CD4-positive, alpha-beta T cell treated with Interleukin-10 for 1 hour (primary cell): ENCODE measurements around the gene NUDCD2.
"Not testable (repeated sequence)": the region's sequence is repeated elsewhere in the genome, so short reads cannot be mapped to it uniquely, and the experiment has no call there.

Source experiments
- DNase-seq: peaks from one replicate; pipeline ENCODE4 v3.0.0-alpha.2; 2020

Gene NUDCD2

DNA sequence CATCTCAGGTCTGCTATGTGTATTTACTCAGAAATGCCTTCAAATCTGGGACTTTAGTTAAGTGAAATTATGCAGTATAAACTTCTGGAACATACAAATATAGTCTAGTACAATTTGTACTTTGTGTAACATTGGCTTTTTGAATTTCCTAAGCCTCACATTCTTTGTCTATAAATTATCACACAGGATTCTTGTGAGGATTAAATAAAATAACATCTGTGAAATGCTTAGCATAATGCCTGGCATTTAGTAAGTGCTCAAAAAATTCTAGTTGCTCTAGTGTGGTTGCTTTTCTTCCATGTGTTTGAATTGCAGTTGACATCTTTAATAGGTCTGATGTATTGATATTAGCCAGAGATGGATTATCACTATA is 3.1 kb upstream of the NUDCD2 start:
- no peak for DNase-seq

- DNase-seq: no peak
Observed at GRCh38 chr5:163460562-163461171, 765 bp upstream of the NUDCD2 start, which contains the start of gene HMMR. HMMR (plus strand) TSS chr5:163460632; CDS start chr5:163460693, 61 bp downstream.

GRCh38 chr5:163459462-163459818 is 462 bp downstream of the NUDCD2 start:
- DNase-seq: no peak

DNA sequence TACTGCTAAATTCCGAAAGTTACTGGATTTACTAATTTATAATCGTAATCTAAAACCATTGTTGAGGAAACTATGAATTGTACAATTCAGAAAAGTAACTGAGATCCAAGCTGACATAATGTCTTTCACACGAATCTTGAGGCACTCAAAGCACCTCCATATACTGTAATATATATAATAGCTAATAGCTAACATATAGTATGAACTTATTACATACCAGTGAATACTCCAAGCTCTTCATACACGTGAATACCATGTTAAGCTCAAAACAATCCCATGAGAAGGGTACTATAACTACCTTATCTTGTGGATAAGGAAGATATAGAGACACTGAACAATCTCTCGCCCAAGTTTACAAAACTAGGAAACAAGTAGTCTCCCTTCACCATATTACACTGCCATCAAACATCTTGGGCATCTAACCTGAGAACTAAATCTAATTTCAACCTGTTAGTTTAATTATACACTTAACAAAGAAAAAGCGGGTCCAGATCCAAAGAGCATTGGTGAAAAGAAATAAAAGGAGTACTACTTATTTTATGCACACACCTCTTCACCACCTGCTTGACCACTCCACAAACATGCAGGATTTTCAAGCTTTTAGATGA is 1.0 kb downstream of the NUDCD2 start:
- DNase-seq: no peak

DNA sequence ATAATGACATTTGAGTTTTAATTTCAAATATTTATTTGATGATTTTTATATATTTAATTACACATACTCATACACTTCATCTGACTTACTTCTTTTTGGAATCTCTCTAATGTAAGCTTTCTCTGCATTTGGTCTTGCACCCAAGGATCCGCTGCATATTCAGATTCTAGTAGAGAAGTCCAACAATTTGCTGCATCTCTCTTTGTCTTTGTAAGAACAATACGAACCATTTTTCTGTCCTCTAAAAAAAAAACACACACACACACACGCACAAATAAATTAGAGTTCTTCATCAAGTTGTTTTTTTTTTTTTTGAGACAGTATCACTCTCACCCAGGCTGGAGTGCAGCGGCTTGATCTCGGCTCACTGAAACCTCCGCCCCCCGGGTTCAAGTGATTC is 3.1 kb downstream of the NUDCD2 start:
- DNase-seq: no peak

DNA sequence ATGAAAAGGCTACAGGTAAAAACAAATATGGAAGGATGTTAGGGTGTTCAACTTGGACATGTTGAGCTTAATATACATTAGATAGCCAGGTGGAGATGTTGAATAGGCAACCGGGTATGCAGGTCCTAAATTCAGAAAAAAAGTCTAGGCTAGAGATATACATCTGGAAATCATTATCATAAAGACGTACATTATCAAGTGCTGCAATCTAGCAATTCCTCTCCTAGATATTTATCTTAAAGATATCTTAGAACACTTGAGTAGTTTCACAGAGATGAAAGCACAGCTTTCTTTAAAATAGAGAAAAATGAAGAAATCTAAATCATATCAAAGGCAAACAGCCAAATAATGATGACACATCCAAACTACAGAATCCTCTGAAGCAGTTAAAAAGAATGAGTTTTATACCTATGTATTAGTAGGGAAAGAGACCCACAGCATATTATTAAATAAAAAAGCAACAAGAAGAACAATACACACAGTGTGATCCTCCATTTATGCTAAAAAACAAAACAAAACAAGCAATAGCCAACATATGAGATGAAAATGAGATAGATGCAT is 3.8 kb downstream of the NUDCD2 start:
- no peak for DNase-seq

DNA sequence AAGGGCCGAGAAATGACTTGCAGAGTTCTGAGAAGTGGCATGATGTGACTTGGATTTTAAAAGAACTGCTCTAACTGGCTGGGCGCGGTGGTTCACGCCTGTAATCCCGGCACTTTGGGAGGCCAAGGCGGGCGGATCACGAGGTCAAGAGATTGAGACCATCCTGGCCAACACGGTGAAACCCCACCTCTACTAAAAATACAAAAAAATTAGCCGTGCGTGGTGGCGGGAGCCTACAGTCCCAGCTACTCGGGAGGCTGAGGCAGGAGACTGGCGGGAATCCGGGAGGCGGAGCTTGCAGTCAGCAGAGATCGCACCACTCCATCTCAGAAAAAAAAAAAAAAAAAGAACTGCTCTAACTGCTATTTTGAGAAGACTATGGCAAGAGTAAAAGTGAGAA is 4.5 kb downstream of the NUDCD2 start:
- not testable (repeated sequence) for DNase-seq

- DNase-seq: no peak
Observed at GRCh38 chr5:163453705-163454104, 6.2 kb downstream of the NUDCD2 start.

DNA sequence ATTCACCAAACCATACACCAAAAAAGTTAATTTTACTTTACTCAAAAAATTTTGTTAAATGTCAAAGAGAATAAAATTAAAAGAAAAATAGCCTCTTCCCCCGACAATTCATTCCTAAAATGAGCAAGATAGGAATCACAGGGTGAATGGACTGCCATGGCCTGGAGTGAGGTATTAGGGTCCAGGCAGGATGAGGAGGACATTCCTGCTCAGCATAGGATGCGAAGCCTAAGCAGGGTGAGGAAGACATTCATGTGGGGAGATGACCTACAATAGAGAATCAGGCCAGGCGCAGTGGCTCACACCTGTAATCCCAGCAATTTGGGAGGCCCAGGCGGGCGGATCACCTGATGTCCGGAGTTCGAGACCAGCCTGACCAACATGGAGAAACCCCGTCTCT is 8.4 kb downstream of the NUDCD2 start:
- no peak for DNase-seq

DNA sequence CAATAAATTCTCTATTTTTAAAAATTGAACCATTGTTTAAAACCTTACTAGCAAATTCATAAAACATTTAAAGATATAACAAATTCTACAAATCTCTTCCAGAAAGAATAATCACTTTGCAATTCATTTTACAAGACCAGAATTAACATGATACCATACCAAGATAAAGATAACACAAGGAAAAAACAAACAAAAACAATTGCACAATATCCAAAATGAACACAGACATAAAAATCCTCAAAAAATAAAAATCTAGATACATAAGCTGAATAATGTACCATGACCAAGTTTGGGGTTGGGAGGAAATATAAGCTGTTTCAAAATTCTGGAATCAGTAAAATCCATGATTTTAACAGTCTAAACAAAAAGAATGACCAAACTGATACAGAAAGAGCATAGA is 11.4 kb downstream of the NUDCD2 start:
- DNase-seq: no peak

DNA sequence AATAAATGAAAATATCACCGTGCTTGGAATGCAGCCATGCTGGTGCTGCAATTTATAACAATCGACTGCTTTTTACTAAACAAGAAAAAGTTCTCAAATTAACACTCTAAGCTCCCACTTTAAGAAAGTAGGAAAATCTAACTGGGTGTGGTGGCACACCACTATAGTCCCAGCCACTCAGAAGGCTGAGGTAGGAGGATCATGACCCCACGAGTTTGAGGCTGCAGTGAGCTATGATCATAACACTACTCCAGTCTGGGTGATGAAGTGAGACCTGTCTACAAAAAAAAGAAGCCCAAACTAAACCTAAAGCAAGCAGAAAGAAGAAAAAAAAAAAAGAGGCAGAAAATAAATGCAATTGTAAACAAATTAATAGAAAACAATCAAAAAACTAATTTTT is 12.0 kb downstream of the NUDCD2 start:
- no peak for DNase-seq

- no peak for DNase-seq
Observed at GRCh38 chr5:163447191-163447590, 12.7 kb downstream of the NUDCD2 start.

GRCh38 chr5:163445345-163445744 is 14.6 kb downstream of the NUDCD2 start:
- no peak for DNase-seq

DNA sequence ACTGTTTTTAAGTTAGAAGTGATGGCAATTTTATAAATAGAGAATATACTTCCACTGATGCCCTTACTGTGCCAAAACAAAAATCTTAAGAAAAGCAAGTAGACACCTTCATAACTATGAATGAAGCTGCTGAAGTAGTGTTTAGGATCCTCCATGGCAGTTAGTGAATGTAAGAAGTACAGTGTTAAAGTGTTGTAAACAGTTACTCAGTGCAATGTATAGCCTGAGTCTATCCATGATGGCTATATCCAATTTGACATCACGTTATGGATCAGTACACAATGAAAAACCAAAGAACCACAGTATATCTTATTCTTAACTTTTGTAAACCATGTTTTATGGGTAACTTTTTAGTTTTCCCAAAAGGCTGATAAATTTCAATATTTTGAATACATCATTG is 15.4 kb downstream of the NUDCD2 start:
- DNase-seq: no peak

GRCh38 chr5:163440954-163441353 is 18.9 kb downstream of the NUDCD2 start:
- no peak for DNase-seq

DNA sequence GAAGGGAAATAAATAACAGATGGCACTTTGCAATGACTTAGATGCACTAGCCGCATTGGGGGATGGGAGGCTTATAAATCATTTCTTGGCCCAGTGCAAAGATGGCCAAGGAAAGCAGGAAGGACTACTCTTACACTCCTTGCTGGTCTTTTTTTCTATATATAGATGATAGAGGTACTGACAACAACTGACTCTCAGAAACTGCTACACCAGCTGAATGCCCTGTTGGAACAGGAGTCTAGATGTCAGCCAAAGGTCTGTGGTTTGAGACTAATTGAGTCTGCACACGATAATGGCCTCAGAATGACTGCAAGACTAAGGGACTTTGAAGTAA is 20.8 kb downstream of the NUDCD2 start:
- peak; percentile 2 for DNase-seq

DNA sequence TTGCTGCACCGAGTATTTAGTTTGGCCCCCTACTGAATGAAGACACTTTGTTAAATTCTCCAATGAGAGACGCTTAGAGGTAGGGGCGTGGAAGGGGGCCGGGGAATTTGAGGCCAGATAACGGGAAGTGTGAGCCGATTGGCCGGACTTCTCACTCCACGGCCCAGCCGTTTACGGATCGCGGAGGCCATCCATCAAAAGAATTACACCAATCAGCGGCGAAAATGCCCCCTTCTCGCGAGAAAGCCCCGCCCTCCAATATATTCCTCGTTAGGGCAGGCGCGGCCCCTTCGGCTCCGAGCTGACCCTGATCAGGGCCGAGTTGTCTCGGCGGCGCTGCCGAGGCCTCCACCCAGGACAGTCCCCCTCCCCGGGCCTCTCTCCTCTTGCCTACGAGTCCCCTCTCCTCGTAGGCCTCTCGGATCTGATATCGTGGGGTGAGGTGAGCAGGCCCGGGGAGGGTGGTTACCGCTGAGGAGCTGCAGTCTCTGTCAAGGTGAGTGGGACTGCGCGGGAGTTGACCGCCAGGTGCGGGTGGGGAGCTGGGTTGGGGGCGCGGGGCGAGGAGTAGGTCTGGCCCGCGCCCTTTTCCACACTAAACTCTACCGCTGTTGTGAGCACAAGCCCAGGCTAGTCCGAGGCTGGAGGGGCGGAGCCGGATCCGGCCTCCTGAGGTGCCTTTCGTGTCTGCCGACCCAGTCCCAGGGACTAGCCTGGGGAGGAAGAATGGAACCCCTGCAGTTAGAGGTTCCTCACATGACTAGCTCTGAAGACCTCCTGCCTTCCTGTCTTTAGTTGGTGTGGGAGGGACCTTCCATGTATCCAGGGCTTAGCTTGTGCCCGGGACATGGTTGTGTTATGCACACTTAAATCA is 22.4 kb downstream of the NUDCD2 start, which contains the start of gene CCNG1:
Gene CCNG1, plus strand, starts transcription at position 287 of the 874 bp plus-strand sequence. CDS start 1,662 bp downstream, outside the sequence.
- peak; percentile 93 for DNase-seq

- DNase-seq: no peak
Observed at GRCh38 chr5:163437011-163437308, 22.9 kb downstream of the NUDCD2 start.

GRCh38 chr5:163436515-163436914 is 23.4 kb downstream of the NUDCD2 start:
- DNase-seq: peak; percentile 4

GRCh38 chr5:163434401-163434866 is 25.5 kb downstream of the NUDCD2 start:
- DNase-seq: no peak

DNA sequence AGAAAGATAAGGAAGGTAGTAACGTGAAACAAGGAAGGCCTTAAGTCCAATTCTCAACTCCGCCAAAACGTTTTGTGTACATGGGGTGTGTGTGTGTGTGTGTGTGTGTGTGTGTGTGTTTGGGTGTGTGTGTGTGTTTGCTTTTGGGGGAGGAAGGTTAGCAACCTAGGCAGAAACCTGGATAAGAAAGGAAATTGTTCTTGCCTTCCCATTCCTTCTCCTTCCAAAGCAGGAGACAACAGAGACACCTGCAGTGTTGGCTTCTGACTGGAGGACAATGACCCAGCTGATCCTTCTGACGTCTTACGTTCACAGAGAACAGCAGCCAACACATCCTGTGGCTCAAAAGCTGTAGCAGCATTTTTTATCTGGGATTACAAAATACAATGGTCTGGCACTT is 26.6 kb downstream of the NUDCD2 start:
- no peak for DNase-seq

- no peak for DNase-seq
Observed at GRCh38 chr5:163432544-163432943, 27.4 kb downstream of the NUDCD2 start.

DNA sequence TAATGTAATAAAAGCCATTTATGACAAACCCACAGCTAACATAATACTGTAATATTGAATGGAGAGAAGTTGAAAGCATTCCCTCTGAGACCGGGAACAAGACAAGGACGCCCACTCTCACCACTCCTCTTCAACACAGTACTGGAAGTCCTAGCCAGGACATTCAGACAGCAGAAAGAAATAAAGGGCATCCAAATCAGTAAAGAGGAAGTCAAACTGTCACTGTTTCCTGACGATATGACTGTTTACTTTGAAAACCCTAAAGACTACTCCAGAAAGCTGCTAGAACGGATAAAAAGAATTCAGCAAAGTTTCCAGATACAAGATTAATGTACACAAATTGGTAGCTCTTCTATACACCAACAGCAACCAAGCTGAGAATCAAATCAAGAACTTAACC is 33.8 kb downstream of the NUDCD2 start:
- not testable (repeated sequence) for DNase-seq

DNA sequence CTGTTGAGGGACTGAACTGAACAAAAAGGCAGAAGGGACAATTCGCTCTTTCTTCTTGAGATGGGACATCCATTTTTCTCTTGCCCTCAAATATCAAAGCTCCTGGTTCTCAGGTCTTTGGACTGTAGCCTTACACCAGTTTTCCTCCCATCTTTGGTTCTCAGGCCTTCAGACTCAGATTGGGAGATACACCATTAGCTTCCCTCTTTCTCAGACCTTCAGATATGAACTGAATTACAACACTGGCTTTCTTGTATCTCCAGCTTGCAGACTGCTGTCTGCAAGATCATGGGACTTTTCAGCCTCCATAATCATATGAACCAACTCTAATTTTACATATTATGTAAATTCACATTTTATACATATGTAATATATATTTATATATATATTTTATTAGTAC is 35.1 kb downstream of the NUDCD2 start:
- no peak for DNase-seq
